Endothelial cell of umbilical vein (primary cell): ENCODE measurements around the gene TDP1. TPM values are rescaled to one million over a fixed set of nuclear protein-coding genes. Genes with fewer than 3 reads are reported as not detected.

Source experiments
- BruUV-seq: library from RNA; stranded (reverse); fragments of 400-500 nt; replicated peaks from 2 replicates; lab custom pipeline; 2021; lab: Mats Ljungman, UMichigan
- CTCF ChIA-PET: fragments of 300-600, 350-600 bp; sonication (Branson Sonifier 250); formaldehyde crosslinking; loops from one replicate; lab custom pipeline; 2021; ENCODE audit warnings: antibody characterized with exemption, inconsistent platforms; lab: Charles Lee
- POLR2A ChIA-PET: fragments of 300-600, 350-600 bp; sonication (Branson Sonifier 250); formaldehyde crosslinking; loops from one replicate; lab custom pipeline; 2021; ENCODE audit warnings: antibody characterized with exemption, inconsistent platforms; lab: Charles Lee
- DNase-seq: peaks from one replicate; pipeline ENCODE4 v3.0.0-alpha.2; 2011; ENCODE audit warnings: low read depth, low spot score
- FAIRE-seq: peaks from 2 replicates; lab custom pipeline; 2011; peaks lifted over from hg19 to GRCh38; lab: Jason Lieb, UNC
- H2AFZ ChIP-seq: 2 replicates; pipeline ENCODE4 v1.6.0; 2012; ENCODE audit warnings: low read depth, low read length, control low read depth, inconsistent platforms
- H3K27ac ChIP-seq: 2 replicates; pipeline ENCODE4 v1.5.1; 2011; ENCODE audit warnings: low read depth, mild to moderate bottlenecking, control low read depth, low read length, moderate library complexity; ENCODE audit not compliant: insufficient read depth
- H3K27me3 ChIP-seq, 2 experiments: 2 replicates each; pipeline versions ENCODE4 v1.6.0 to v1.6.1; 2011; ENCODE audit warnings: low read length in 2 of 2, mixed read lengths in 1 of 2; ENCODE audit not compliant: control insufficient read depth in 2 of 2, insufficient read depth in 2 of 2
- H3K36me3 ChIP-seq, 2 experiments: 2 replicates in 1 of 2; 3 replicates in 1 of 2; pipeline ENCODE4 v1.5.1; 2011; ENCODE audit warnings: low read length in 2 of 2, mild to moderate bottlenecking in 1 of 2, moderate library complexity in 1 of 2; ENCODE audit not compliant: control insufficient read depth in 2 of 2, insufficient read depth in 2 of 2; ENCODE audit errors: extremely low read depth in 1 of 2
- H3K4me1 ChIP-seq: 3 replicates; pipeline ENCODE4 v1.5.1; 2011; ENCODE audit warnings: mild to moderate bottlenecking, low read length; ENCODE audit not compliant: control insufficient read depth, insufficient read depth; ENCODE audit errors: extremely low read depth
- H3K4me2 ChIP-seq: 2 replicates; pipeline ENCODE4 v1.6.1; 2011; ENCODE audit warnings: low read length, control low read depth, mixed read lengths; ENCODE audit not compliant: insufficient read depth
- H3K4me3 ChIP-seq, 3 experiments: fragments of 200-600 bp in 1 of 3; sonication (generic), shearing (Covaris generic) in 1 of 3; replicated peaks in 1 of 3; 2 replicates each; pipeline ENCODE4 v1.5.1; 2011 to 2016; ENCODE audit warnings: control low read depth in 3 of 3, low read length in 3 of 3, mild to moderate bottlenecking in 2 of 3, inconsistent platforms in 1 of 3, low read depth in 1 of 3, moderate library complexity in 1 of 3; ENCODE audit not compliant: insufficient read depth in 1 of 3
- H3K79me2 ChIP-seq: 2 replicates; pipeline ENCODE4 v1.6.0; 2012; ENCODE audit warnings: low read length, inconsistent platforms; ENCODE audit not compliant: control insufficient read depth, insufficient read depth
- H3K9ac ChIP-seq: replicated peaks from 2 replicates; pipeline ENCODE3; 2011; ENCODE audit warnings: low read length, control low read depth; ENCODE audit not compliant: insufficient read depth; ENCODE audit errors: extremely low read depth
- H3K9me1 ChIP-seq: replicated peaks from 3 replicates; pipeline ENCODE4 v1.6.0; 2011; ENCODE audit warnings: mild to moderate bottlenecking, low read length; ENCODE audit not compliant: control insufficient read depth, insufficient read depth; ENCODE audit errors: extremely low read depth
- H3K9me3 ChIP-seq: replicated peaks from 2 replicates; pipeline ENCODE4 v1.5.1; 2012; ENCODE audit warnings: low read length, inconsistent platforms; ENCODE audit not compliant: control insufficient read depth, insufficient read depth
- H4K20me1 ChIP-seq: replicated peaks from 2 replicates; pipeline ENCODE3; 2011; ENCODE audit warnings: mild to moderate bottlenecking, low read length; ENCODE audit not compliant: control insufficient read depth, insufficient read depth; ENCODE audit errors: extremely low read depth
- CTCF ChIP-seq, 2 donors: IDR thresholded peaks; 1 replicate in 1 of 2; 2 replicates in 1 of 2; pipeline ENCODE4 v1.5.1; 2011; ENCODE audit warnings: low read length in 2 of 2, mild to moderate bottlenecking in 2 of 2, moderate library complexity in 2 of 2, control low read depth in 1 of 2, inconsistent platforms in 1 of 2, low read depth in 1 of 2; ENCODE audit not compliant: insufficient read depth in 1 of 2; ENCODE audit errors: extremely low read depth in 1 of 2
- EZH2 ChIP-seq: IDR thresholded peaks from 2 replicates; pipeline ENCODE4 v1.6.1; 2012; ENCODE audit warnings: borderline replicate concordance, low read depth, mild to moderate bottlenecking, moderate library complexity, low read length, inconsistent platforms; ENCODE audit not compliant: severe bottlenecking
- FOS ChIP-seq: IDR thresholded peaks from 2 replicates; pipeline ENCODE4 v1.6.1; 2011; ENCODE audit warnings: mild to moderate bottlenecking, low read length, moderate library complexity, borderline replicate concordance; ENCODE audit not compliant: insufficient read depth
- JUN ChIP-seq: IDR thresholded peaks from 2 replicates; pipeline ENCODE4 v1.6.1; 2011; ENCODE audit warnings: borderline replicate concordance, low read depth; ENCODE audit not compliant: insufficient read length, insufficient read depth
- MAX ChIP-seq: IDR thresholded peaks from 2 replicates; pipeline ENCODE4 v1.6.1; 2011; ENCODE audit not compliant: insufficient read depth, insufficient read length
- MYC ChIP-seq: IDR thresholded peaks from one replicate; pipeline ENCODE4 v1.6.1; 2011; ENCODE audit warnings: mild to moderate bottlenecking, low read depth, low read length
- POLR2A ChIP-seq: IDR thresholded peaks from 2 replicates; pipeline ENCODE4 v1.6.1; 2012; ENCODE audit warnings: low read depth, mild to moderate bottlenecking, control low read depth, low read length
- dilution Hi-C: fragments of 300-500 bp; cut with MboI; formaldehyde crosslinking; loops from one replicate; pipeline ENCODE4 v1.15.0; 2019; ENCODE audit warnings: low sequenced_read_pairs; ENCODE audit not compliant: extremely low pct_ligation_motif_present
- intact Hi-C: fragments of 100-400 bp; cut with micrococcal nuclease; formaldehyde crosslinking; loops from one replicate; pipeline ENCODE4 v1.10.0; 2022
- polyA plus RNA-seq, 4 experiments: library from polyadenylated mRNA; depleted of rRNA in 3 of 4; stranded (reverse) in 3 of 4; unstranded in 1 of 4; fragments of >200 nt; gene quantifications; 2 replicates each; pipeline versions ENCODE4 v1.2.1 to v1.2.3, GENCODE V29; 2011 to 2012; ENCODE audit warnings: missing spikeins in 1 of 4
- total RNA-seq: library from RNA; stranded (reverse); gene quantifications from 2 replicates; pipeline ENCODE4 v1.2.3, GENCODE V29; 2021

The TDP1 gene
- total and polyA plus RNA-seq, 2 donors (not counting 3 experiments of a cell fraction or from before 2014, with no cell fraction given): 14.1 to 30.5 TPM

- Histone ChIP-seq H3K36me3 (no peaks in the 10 kb centered on the region), H3K4me2 (no peak overlapping the region), H3K9me3 (no peaks in the 10 kb centered on the region), H2AFZ (no peak overlapping the region), H3K27ac (no peak overlapping the region), H3K27me3 (peaks cover 48 to 69% of the 10 kb centered on the region in 2 experiments), H3K4me3 (no peak overlapping the region), H3K9me1 (no peaks in the 10 kb centered on the region), H3K9ac (no peak overlapping the region), H4K20me1 (no peaks in the 10 kb centered on the region), H3K4me1 (peaks cover 27% of the 10 kb centered on the region), H3K79me2 (no peaks in the 10 kb centered on the region)
- ChIA-PET CTCF (interaction anchor here (1.4 kb wide), 2 partner anchors 11 to 100 kb away, joined by 5 read pairs; no protein-coding TSS in a partner anchor), POLR2A (no interaction called here)
- no TSS peak for BruUV-seq
- no peak for FAIRE-seq
- dilution Hi-C loops (no loop called here), intact Hi-C loops (loop anchor here (5.0 kb wide), 1 partner anchor 193 kb away; no protein-coding TSS in a partner anchor)
- TF ChIP-seq MYC (no peak), JUN (no peak), EZH2 (no peak), POLR2A (no peak), MAX (no peak)
- no peak for DNase-seq
These were observed 103.2 kb downstream of the TDP1 start for GRCh38 chr14:90058876-90059458.

GRCh38 chr14:90060312-90060964 lies 104.7 kb downstream of the TDP1 start:
- dilution Hi-C loops: no loop called here
- POLR2A ChIA-PET: no interaction called here
- TF ChIP-seq CTCF (IDR thresholded peaks at IDR 0.05; ENCODE audit: extremely low read depth in 1 of 2, insufficient read depth in 1 of 2, low read depth in 1 of 2, low read length in 2 of 2) (peak; percentile 52 to 72), EZH2 (peak; percentile 88), FOS (no peak)
- Histone ChIP-seq H3K27ac (no peak overlapping the region), H2AFZ (peak overlapping the region; percentile 56), H3K9me1 (no peaks in the 10 kb centered on the region), H3K36me3 (no peaks in the 10 kb centered on the region), H3K27me3 (peaks cover 51 to 75% of the 10 kb centered on the region in 2 experiments), H4K20me1 (no peaks in the 10 kb centered on the region), H3K9ac (no peak overlapping the region), H3K4me2 (peak overlapping the region; percentile 36), H3K4me1 (peaks cover 27% of the 10 kb centered on the region), H3K9me3 (no peaks in the 10 kb centered on the region), H3K4me3 (peak overlapping the region; percentile 20 to 53 (median 46)), H3K79me2 (no peaks in the 10 kb centered on the region)
- CTCF ChIA-PET: interaction anchor here (0.6 to 1.4 kb wide), 12 partner anchors 9 to 1033 kb away, joined by 3 to 31 read pairs (median 3); no protein-coding TSS in a partner anchor
- BruUV-seq: no TSS peak
- DNase-seq: peak; percentile 54
- FAIRE-seq: peak; percentile 60
- intact Hi-C loops: loop anchor here (1.0 to 5.0 kb wide), 2 partner anchors 87 to 103 kb away; partner anchors contain the start of gene TDP1
